HG03521 (cell line): ENCODE measurements around the gene PPT2.
A peak's percentile ranks its signal among the peaks of the same experiment; 100 is the strongest.
"Not testable (repeated sequence)": the region's sequence is repeated elsewhere in the genome, so short reads cannot be mapped to it uniquely, and the experiment has no call there.

ENCODE experiments used
- ATAC-seq: cut with Tn5 transposase; IDR thresholded peaks from one replicate; pipeline ENCODE4 v1.9.1; 2021; ENCODE audit warnings: mild to moderate bottlenecking, moderate library complexity; ENCODE audit not compliant: unreplicated experiment

Gene PPT2

GRCh38 chr6:32175711-32176475 lies 22.0 kb downstream of the PPT2 start, which contains the start of gene AGPAT1:
Gene AGPAT1 (minus strand): TSS chr6:32176084. CDS start chr6:32171496, 4,588 bp downstream.
- peak; percentile 37 for ATAC-seq

- ATAC-seq: no peak
Measured at GRCh38 chr6:32176476-32177182, 22.7 kb downstream of the PPT2 start.

DNA sequence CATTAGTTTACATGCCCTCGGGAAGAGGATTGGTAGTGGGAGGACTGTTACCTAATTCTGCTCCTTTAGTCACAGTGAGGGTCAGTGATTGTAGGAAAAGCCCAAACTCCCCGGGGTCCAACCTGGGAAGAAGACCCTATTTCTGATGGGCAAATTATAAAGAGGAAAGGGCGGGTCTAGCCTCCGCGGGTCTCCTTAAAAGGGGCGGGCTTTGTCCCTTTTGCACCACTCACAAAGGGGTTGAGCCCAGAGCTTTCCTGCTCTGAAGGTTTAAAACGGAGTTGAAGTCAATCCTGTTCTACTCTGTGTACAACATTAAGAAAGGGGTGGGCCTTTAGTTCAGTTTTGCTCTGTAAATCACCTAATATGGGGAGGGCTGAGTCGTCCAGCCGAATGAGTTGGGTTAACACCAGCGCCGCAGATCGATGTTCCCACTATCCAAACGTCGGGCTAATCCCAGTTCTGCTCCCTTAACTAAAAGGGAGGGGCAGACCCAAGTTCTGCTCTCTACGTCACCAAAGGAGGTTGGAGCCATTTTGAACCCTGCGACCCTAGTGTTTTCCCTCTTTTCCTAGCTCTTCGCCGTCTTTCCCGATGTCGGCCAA lies 23.3 kb downstream of the PPT2 start:
- no peak for ATAC-seq

- ATAC-seq: peak; percentile 76
Measured at GRCh38 chr6:32177788-32178546, 24.0 kb downstream of the PPT2 start, which contains the start of gene RNF5. Gene RNF5 (plus strand): TSS chr6:32178405. CDS start chr6:32178512, 107 bp downstream.

GRCh38 chr6:32178547-32179440 lies 24.9 kb downstream of the PPT2 start:
- no peak for ATAC-seq

DNA sequence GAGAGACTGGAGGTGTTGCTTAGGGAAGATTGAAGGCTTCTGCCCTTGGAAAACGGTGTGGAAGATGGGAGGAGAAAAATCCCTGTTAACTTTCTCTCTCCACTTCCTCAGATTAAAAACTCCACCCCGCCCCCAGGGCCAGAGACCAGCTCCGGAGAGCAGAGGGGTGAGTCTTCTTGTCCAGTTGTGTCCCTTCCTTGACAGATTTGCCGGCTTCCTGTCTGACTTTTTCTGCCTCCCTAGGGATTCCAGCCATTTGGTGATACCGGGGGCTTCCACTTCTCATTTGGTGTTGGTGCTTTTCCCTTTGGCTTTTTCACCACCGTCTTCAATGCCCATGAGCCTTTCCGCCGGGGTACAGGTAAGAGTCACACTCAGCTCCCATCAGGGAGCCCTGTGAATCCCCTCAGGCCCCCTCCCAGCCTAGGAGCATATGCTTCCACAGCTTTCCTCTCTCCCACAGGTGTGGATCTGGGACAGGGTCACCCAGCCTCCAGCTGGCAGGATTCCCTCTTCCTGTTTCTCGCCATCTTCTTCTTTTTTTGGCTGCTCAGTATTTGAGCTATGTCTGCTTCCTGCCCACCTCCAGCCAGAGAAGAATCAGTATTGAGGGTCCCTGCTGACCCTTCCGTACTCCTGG lies 25.9 kb downstream of the PPT2 start:
- ATAC-seq: no peak

DNA sequence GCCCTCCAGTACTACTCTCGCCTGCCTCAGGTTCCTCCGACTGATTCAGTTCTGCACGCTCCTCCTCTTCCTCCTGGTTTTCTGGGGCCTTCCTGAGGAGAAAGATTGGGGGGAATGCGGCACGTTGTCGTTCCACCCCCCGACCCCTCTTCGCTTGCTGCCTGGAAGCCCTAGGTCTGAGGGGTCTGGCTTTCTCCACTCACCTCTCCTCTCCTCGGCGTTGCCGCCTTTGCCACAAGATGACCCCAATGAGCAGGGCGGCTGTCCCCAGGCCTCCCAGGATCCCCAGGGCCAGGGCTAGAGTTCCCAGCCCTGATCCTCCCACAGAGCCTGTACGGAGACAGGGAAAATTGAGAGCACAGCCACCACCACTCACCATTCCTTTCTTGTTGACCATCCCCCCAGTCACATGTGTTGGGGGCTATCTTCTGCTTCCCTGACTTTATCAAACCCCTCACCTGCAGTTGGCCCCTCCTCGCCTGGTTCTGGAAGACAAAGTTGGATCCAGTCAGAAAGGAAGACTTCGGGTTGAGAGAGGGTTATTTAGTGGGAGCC lies 27.3 kb downstream of the PPT2 start:
- no peak for ATAC-seq

DNA sequence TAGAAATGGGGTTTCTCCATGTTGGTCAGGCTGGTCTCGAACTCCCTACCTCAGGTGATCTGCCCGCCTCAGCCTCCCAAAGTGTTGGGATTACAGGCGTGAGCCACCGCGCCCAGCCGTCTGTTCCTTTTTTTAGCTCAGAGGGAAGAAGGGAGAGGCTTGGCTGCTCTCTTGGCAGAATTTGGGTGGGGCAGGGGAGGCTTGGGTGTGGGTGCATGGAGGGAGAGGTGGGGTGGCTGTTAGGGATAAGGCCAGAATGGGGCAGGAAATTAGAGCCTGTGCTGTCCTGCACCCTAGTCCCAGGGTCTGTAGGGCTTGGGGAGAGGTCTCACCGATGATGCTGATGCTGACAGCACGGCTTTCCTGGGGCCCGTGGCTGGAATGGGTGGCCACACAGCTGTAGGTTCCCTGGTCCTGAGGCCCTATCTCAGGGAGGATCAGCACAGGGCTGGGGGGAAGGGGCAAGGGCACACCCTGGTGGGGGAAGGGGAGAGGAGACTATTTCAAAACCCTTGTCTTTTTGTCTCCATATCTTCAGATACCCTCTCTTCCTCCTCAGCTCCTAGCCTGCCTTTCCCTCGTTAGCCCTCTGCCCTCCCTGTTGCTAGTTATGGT lies 28.1 kb downstream of the PPT2 start:
- ATAC-seq: no peak

DNA sequence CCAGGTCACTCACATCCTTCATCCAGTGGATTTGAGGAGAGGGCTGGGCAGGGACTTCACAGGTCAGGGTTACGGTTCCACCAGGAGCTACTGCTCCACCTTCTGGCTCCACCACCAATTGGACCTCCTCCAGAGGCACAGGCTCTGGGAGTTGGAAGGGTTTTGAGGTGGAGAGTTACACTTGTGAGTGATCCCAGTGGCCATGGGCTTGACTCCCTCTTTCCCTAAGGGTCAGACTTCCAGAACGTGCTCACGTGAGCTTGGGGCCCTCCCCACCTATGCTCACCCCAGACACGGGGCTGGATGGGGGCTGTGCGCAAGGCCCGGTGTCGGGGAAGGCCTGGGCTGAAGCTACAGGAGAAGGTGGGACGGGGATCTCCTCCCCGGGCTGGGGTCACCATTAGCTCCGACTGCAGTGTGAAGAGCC lies 28.6 kb downstream of the PPT2 start:
- ATAC-seq: no peak

GRCh38 chr6:32183030-32183429 lies 29.1 kb downstream of the PPT2 start:
- ATAC-seq: no peak

DNA sequence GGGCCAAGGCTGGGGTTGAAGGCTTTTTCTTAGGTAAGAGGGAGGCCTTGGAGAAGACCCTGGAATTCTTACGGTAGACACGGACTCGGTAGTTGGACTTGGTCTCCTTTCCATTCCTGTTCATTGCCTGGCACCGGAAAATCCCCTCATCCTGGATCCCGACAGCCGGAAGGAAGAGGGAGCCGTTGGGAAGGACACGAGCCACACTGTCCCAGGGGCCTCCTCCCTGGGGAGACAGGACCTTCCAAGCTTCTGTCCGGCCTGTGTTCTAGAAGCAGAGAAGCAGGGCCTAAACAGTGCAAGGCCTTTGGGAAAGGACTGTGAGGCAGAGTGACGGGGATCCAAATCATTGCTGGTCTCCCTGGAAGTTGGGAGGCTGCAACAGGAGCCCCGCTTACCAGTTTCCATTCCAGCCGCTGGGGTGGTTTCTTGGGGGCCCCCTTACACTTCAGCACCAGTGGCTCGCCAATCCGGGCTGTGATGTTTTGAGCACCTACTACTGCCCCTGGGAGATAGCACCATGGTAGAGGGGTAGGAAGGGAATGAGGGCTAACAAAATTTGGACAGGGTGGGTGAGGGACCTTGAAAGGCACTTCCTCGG lies 29.6 kb downstream of the PPT2 start:
- no peak for ATAC-seq

DNA sequence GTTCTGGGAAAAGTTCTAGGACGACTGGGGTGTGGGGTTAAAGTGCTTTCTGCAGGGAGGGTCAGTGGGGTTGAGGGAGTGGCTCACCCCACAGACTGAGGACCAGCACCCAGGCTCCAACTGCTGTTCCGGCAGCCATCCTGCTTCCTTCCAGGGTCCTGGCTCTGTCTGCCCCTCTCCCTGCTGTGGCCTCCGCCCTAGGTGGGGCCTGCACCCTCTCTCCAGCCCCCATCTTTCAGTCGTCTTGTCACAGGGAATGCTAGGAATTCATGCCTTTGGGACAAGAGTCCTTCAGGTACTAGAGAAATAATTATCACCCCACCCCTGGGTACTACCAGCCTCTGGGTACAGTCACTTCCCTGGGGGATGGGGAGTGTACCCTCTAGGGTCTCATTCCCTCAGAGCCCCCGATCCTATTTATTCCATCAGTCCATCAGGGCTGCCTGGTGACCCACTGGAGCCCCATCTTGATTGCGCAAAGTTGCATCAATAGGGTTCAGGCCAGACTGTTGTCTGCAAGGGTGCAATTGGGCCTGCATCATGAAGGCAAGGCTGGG lies 30.2 kb downstream of the PPT2 start, which contains the start of gene AGER:
TSS of gene AGER (minus strand) at position 170 of the 557 bp plus-strand sequence. CDS start at position 139, 31 bp downstream.
- ATAC-seq: no peak

GRCh38 chr6:32185681-32186131 lies 31.8 kb downstream of the PPT2 start:
- not testable (repeated sequence) for ATAC-seq

DNA sequence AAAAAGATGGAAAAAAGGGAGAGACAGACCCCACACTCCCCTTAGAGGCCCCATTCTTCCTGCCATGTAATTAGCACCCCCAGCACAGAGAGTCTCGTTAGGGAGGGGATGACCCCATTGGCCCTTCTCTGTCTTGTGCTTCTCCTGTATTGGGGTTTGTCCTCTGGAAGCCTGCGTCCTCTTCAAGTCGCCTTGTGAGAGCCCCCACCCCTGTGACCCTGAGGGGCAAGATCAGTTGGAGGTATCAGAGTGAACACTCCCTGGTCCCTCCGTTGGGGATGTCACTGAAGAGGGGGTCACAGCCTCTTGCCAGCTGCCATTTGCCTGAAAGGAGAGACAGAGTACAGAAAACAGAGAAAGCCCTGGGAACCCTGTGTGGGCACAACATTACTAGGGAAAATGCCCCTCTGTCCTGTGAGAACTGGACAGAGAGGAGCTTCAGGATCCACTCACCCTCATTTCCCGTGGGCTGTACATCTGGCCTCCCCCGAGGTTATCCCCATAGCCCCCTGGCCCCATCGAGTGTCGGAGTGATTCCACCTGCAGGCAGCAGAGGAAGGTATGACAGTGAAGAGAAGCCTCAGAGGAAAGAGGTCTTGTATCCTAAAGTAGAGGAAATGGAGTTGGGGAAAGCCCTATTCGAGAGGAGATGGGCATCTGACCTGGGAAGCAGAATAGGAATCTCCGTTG lies 32.4 kb downstream of the PPT2 start:
- not testable (repeated sequence) for ATAC-seq

GRCh38 chr6:32187009-32187709 lies 33.2 kb downstream of the PPT2 start:
- ATAC-seq: no peak

DNA sequence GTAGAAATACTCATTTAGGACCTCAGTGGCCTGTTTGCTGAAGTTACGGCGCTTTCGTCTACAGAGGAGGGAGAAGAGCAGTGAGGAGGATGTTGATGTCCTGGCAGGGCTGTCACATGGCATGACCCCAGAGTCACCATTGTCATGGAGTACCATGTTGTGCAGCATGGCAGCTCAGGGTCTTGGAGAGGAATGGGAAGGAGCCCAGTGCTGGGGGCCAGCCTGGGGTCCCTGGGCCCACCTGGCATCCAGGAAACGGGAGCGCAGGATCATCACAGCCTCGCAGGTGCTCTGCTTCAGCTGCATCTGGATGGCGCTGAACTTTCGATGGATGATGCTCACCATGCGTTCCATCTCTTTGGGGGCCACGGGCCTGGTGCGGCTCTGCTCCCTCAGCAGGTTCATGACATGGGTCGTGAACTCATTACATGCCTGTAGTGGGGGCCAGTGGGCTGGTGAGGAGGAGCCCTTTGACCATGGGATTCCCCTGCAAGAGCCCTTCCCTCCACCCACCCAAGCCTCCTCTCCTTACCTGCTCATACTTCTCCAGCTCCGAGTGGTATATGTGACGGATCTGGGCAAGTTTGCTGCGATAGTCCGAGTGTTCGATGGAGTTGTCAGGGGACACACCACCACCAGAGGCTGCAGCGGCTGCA lies 33.9 kb downstream of the PPT2 start:
- not testable (repeated sequence) for ATAC-seq
